Nephron (organoid): Measurements from ENCODE around the gene RTN4RL2.
A peak's percentile ranks its signal among the peaks of the same experiment; 100 is the strongest.

Source experiments
- H3K27ac Mint-ChIP-seq, 3 experiments: 2 replicates each; pipeline ENCODE4 v1.8.0; 2020; ENCODE audit warnings: mixed read lengths in 3 of 3, mild to moderate bottlenecking in 2 of 3, moderate library complexity in 1 of 3
- H3K27me3 Mint-ChIP-seq: 2 replicates; pipeline ENCODE4 v1.8.0; 2021; ENCODE audit warnings: low read depth, mild to moderate bottlenecking, moderate library complexity, mixed read lengths
- H3K36me3 Mint-ChIP-seq: 2 replicates; pipeline ENCODE4 v1.8.0; 2020; ENCODE audit warnings: low read depth, mixed read lengths
- H3K4me1 Mint-ChIP-seq: 2 replicates; pipeline ENCODE4 v1.8.0; 2020; ENCODE audit warnings: mixed read lengths
- H3K4me3 Mint-ChIP-seq, 3 experiments: 2 replicates each; pipeline ENCODE4 v1.8.0; 2020; ENCODE audit warnings: mild to moderate bottlenecking in 3 of 3, mixed read lengths in 3 of 3, moderate library complexity in 2 of 3
- H3K9me3 Mint-ChIP-seq: 2 replicates; pipeline ENCODE4 v1.8.0; 2020; ENCODE audit warnings: mixed read lengths
- CTCF ChIP-seq, 3 experiments: fragments of 200-600 bp; sonication (generic); IDR thresholded peaks; one replicate each; pipeline ENCODE4 v1.5.0; 2021; ENCODE audit warnings: antibody characterized with exemption in 3 of 3; ENCODE audit not compliant: unreplicated experiment in 3 of 3

RTN4RL2 gene

GRCh38 chr11:57475191-57475590 lies 14.9 kb downstream of the RTN4RL2 start:
- TF ChIP-seq CTCF (IDR thresholded peaks at IDR 0.05; ENCODE audit: unreplicated experiment in 3 of 3), result no peak
- Mint-ChIP-seq H3K4me3 (peak overlapping the region in 1 of 3 experiments; percentile 29), H3K9me3 (no peaks in the 10 kb centered on the region), H3K36me3 (no peaks in the 10 kb centered on the region), H3K27ac (no peak overlapping the region), H3K4me1 (peaks cover 11% of the 10 kb centered on the region), H3K27me3 (peaks cover 79% of the 10 kb centered on the region)

GRCh38 chr11:57475671-57476046 lies 15.3 kb downstream of the RTN4RL2 start:
- H3K4me3 Mint-ChIP-seq, result peak overlapping the region in 2 of 3 experiments; percentile 55 to 57
- H3K36me3 Mint-ChIP-seq, result no peaks in the 10 kb centered on the region
- no peak for TF ChIP-seq CTCF (IDR thresholded peaks at IDR 0.05; ENCODE audit: unreplicated experiment in 3 of 3)
- peaks cover 82% of the 10 kb centered on the region for H3K27me3 Mint-ChIP-seq
- H3K9me3 Mint-ChIP-seq, result no peaks in the 10 kb centered on the region
- H3K27ac Mint-ChIP-seq, result no peak overlapping the region
- peaks cover 13% of the 10 kb centered on the region for H3K4me1 Mint-ChIP-seq

- Mint-ChIP-seq H3K9me3 (no peaks in the 10 kb centered on the region), H3K36me3 (no peaks in the 10 kb centered on the region), H3K27ac (no peak overlapping the region), H3K27me3 (peaks cover 84% of the 10 kb centered on the region), H3K4me3 (peak overlapping the region in 2 of 3 experiments; percentile 55 to 57), H3K4me1 (peaks cover 13% of the 10 kb centered on the region)
- TF ChIP-seq CTCF (IDR thresholded peaks at IDR 0.05; ENCODE audit: unreplicated experiment in 3 of 3), result no peak
Observed at GRCh38 chr11:57476047-57476756, 15.9 kb downstream of the RTN4RL2 start.

- peak in 1 of 3 experiments; percentile 1 for TF ChIP-seq CTCF (IDR thresholded peaks at IDR 0.05; ENCODE audit: unreplicated experiment in 3 of 3)
- Mint-ChIP-seq H3K27me3 (peaks cover 84% of the 10 kb centered on the region), H3K9me3 (no peaks in the 10 kb centered on the region), H3K27ac (no peak overlapping the region), H3K4me1 (peaks cover 13% of the 10 kb centered on the region), H3K4me3 (peak overlapping the region; percentile 19 to 63 (median 46)), H3K36me3 (no peaks in the 10 kb centered on the region)
Observed at GRCh38 chr11:57476757-57477506, 16.6 kb downstream of the RTN4RL2 start.

- Mint-ChIP-seq H3K27ac (peak overlapping the region in 1 of 3 experiments; percentile 19), H3K4me1 (peaks cover 13% of the 10 kb centered on the region), H3K9me3 (no peaks in the 10 kb centered on the region), H3K27me3 (peaks cover 86% of the 10 kb centered on the region), H3K36me3 (no peaks in the 10 kb centered on the region), H3K4me3 (peak overlapping the region in 1 of 3 experiments; percentile 4)
- no peak for TF ChIP-seq CTCF (IDR thresholded peaks at IDR 0.05; ENCODE audit: unreplicated experiment in 3 of 3)
Observed at GRCh38 chr11:57477507-57478189, 17.3 kb downstream of the RTN4RL2 start.
